HG02571 (cell line): ENCODE measurements around the gene ZC3HAV1.
"Not testable (repeated sequence)": the region's sequence is repeated elsewhere in the genome, so short reads cannot be mapped to it uniquely, and the experiment has no call there.

Experiments used
- ATAC-seq: cut with Tn5 transposase; IDR thresholded peaks from one replicate; pipeline ENCODE4 v1.9.1; 2021; ENCODE audit warnings: mild to moderate bottlenecking, moderate library complexity; ENCODE audit not compliant: unreplicated experiment

The ZC3HAV1 gene

GRCh38 chr7:139055674-139056073 lies 53.8 kb downstream of the ZC3HAV1 start:
- no peak for ATAC-seq

- ATAC-seq = not testable (repeated sequence)
Measured at GRCh38 chr7:139054656-139055055, 54.9 kb downstream of the ZC3HAV1 start.

GRCh38 chr7:139054101-139054500 lies 55.4 kb downstream of the ZC3HAV1 start:
- no peak for ATAC-seq

GRCh38 chr7:139051655-139052054 lies 57.9 kb downstream of the ZC3HAV1 start:
- ATAC-seq = no peak

GRCh38 chr7:139049936-139050335 lies 59.6 kb downstream of the ZC3HAV1 start:
- no peak for ATAC-seq

GRCh38 chr7:139049111-139049510 lies 60.4 kb downstream of the ZC3HAV1 start:
- ATAC-seq = no peak

GRCh38 chr7:139047970-139048369 lies 61.5 kb downstream of the ZC3HAV1 start:
- ATAC-seq = no peak

- ATAC-seq = no peak
Measured at GRCh38 chr7:139046143-139046542, 63.4 kb downstream of the ZC3HAV1 start.

GRCh38 chr7:139044813-139045794 lies 64.4 kb downstream of the ZC3HAV1 start:
- no peak for ATAC-seq

GRCh38 chr7:139043823-139044812 lies 65.4 kb downstream of the ZC3HAV1 start:
- ATAC-seq = no peak

- no peak for ATAC-seq
Measured at GRCh38 chr7:139041378-139042085, 68.0 kb downstream of the ZC3HAV1 start.

GRCh38 chr7:139038691-139039090 lies 70.8 kb downstream of the ZC3HAV1 start:
- no peak for ATAC-seq

- ATAC-seq = no peak
Measured at GRCh38 chr7:139036901-139037300, 72.6 kb downstream of the ZC3HAV1 start.

GRCh38 chr7:139035586-139036353 lies 73.8 kb downstream of the ZC3HAV1 start, which contains the start of gene ZC3HAV1L:
ZC3HAV1L (minus strand) TSS chr7:139036042; CDS start chr7:139036017, 25 bp downstream.
- peak; percentile 79 for ATAC-seq

GRCh38 chr7:139034855-139035585 lies 74.5 kb downstream of the ZC3HAV1 start:
- peak; percentile 30 for ATAC-seq

GRCh38 chr7:139034336-139034735 lies 75.2 kb downstream of the ZC3HAV1 start:
- no peak for ATAC-seq

- ATAC-seq = no peak
Measured at GRCh38 chr7:139033346-139034114, 76.0 kb downstream of the ZC3HAV1 start.

GRCh38 chr7:139032473-139032872 lies 77.0 kb downstream of the ZC3HAV1 start:
- no peak for ATAC-seq
